Activated naive CD4-positive, alpha-beta T cell treated with anti-CD3 and anti-CD28 coated beads for 36 hours (primary cell): ENCODE data around the gene GPX7. TPM values are rescaled to one million over a fixed set of nuclear protein-coding genes. Genes with fewer than 3 reads are reported as not detected.
A peak's percentile ranks its signal among the peaks of the same experiment; 100 is the strongest.

ENCODE experiments used
- CTCF ChIA-PET: fragments of 350-600 bp; sonication (Branson Sonifier 250); formaldehyde crosslinking; loops from one replicate; lab custom pipeline; 2021; ENCODE audit warnings: antibody characterized with exemption; lab: Charles Lee
- DNase-seq: peaks from one replicate; pipeline ENCODE4 v3.0.0-alpha.2; 2020
- H3K27ac Mint-ChIP-seq: one replicate; pipeline ENCODE4 v1.8.0; 2021; ENCODE audit warnings: mild to moderate bottlenecking, mixed read lengths
- H3K27me3 Mint-ChIP-seq: one replicate; pipeline ENCODE4 v1.8.0; 2021; ENCODE audit warnings: low read depth, mixed read lengths
- H3K36me3 Mint-ChIP-seq: one replicate; pipeline ENCODE4 v1.8.0; 2021; ENCODE audit warnings: low read depth, mixed read lengths
- H3K4me1 Mint-ChIP-seq: one replicate; pipeline ENCODE4 v1.8.0; 2021; ENCODE audit warnings: low read depth, mixed read lengths
- H3K4me3 Mint-ChIP-seq: one replicate; pipeline ENCODE4 v1.8.0; 2021; ENCODE audit warnings: mild to moderate bottlenecking, moderate library complexity, mixed read lengths
- H3K9me3 Mint-ChIP-seq: one replicate; pipeline ENCODE4 v1.8.0; 2021; ENCODE audit warnings: mixed read lengths
- intact Hi-C: fragments of 100-400 bp; cut with micrococcal nuclease; formaldehyde crosslinking; loops from one replicate; pipeline ENCODE4 v1.15.1; 2023
- total RNA-seq, 2 experiments: library from RNA; stranded (reverse); gene quantifications; one replicate each; pipeline ENCODE4 v1.2.3, GENCODE V29; 2021

Gene GPX7
- total RNA-seq, 2 experiments from 2014 or later: 20.4 to 20.6 TPM

GRCh38 chr1:52633291-52633754 lies 31.2 kb downstream of the GPX7 start:
- H3K27me3 Mint-ChIP-seq: no peaks in the 10 kb centered on the region
- H3K4me3 Mint-ChIP-seq: peak overlapping the region; percentile 83
- H3K9me3 Mint-ChIP-seq: no peaks in the 10 kb centered on the region
- H3K4me1 Mint-ChIP-seq: peaks cover 61% of the 10 kb centered on the region
- DNase-seq: peak; percentile 30
- intact Hi-C loops: loop anchor here (1.0 kb wide), 1 partner anchor 31 kb away; the partner anchor contains the start of gene GPX7
- H3K36me3 Mint-ChIP-seq: peaks cover 1% of the 10 kb centered on the region
- peak overlapping the region; percentile 86 for H3K27ac Mint-ChIP-seq
- CTCF ChIA-PET: interaction anchor here (0.9 to 1.4 kb wide), 3 partner anchors 25 to 217 kb away, joined by 3 to 4 read pairs (median 4); no protein-coding TSS in a partner anchor

- Mint-ChIP-seq H3K4me1 (peaks cover 65% of the 10 kb centered on the region), H3K36me3 (peaks cover 1% of the 10 kb centered on the region), H3K27ac (peak overlapping the region; percentile 86), H3K27me3 (no peaks in the 10 kb centered on the region), H3K4me3 (peak overlapping the region; percentile 83), H3K9me3 (no peaks in the 10 kb centered on the region)
- intact Hi-C loops: no loop called here
- peak; percentile 67 for DNase-seq
- CTCF ChIA-PET: interaction anchor here (0.6 to 1.4 kb wide), 2 partner anchors 24 to 149 kb away, joined by 3 to 4 read pairs; no protein-coding TSS in a partner anchor
These were observed 31.9 kb downstream of the GPX7 start for GRCh38 chr1:52634111-52634510.

GRCh38 chr1:52635321-52636089 lies 33.3 kb downstream of the GPX7 start:
- peaks cover 1% of the 10 kb centered on the region for H3K36me3 Mint-ChIP-seq
- CTCF ChIA-PET: interaction anchor here (0.5 to 1.5 kb wide), 4 partner anchors 26 to 310 kb away, joined by 3 to 5 read pairs (median 4); no protein-coding TSS in a partner anchor
- no peaks in the 10 kb centered on the region for H3K9me3 Mint-ChIP-seq
- H3K4me3 Mint-ChIP-seq: peak overlapping the region; percentile 40
- no peak for DNase-seq
- H3K27me3 Mint-ChIP-seq: no peaks in the 10 kb centered on the region
- peak overlapping the region; percentile 86 for H3K27ac Mint-ChIP-seq
- H3K4me1 Mint-ChIP-seq: peaks cover 71% of the 10 kb centered on the region
- intact Hi-C loops: loop anchor here (2.0 kb wide), 2 partner anchors 67 to 211 kb away; no protein-coding TSS in a partner anchor

GRCh38 chr1:52636721-52637695 lies 34.8 kb downstream of the GPX7 start:
- intact Hi-C loops: loop anchor here (1.0 to 2.0 kb wide), 9 partner anchors 22 to 581 kb away; partner anchors contain the start of genes BTF3L4, CC2D1B, ORC1 and PRPF38A
- peaks cover 79% of the 10 kb centered on the region for H3K4me1 Mint-ChIP-seq

GRCh38 chr1:52637946-52638345 lies 35.8 kb downstream of the GPX7 start:
- no peak for DNase-seq
- peaks cover 78% of the 10 kb centered on the region for H3K4me1 Mint-ChIP-seq
- CTCF ChIA-PET: interaction anchor here (0.7 kb wide), 2 partner anchors 32 to 358 kb away, joined by 3 read pairs; no protein-coding TSS in a partner anchor
- H3K9me3 Mint-ChIP-seq: no peaks in the 10 kb centered on the region
- no peaks in the 10 kb centered on the region for H3K27me3 Mint-ChIP-seq
- H3K27ac Mint-ChIP-seq: peak overlapping the region; percentile 98
- H3K36me3 Mint-ChIP-seq: peaks cover 11% of the 10 kb centered on the region
- peak overlapping the region; percentile 73 for H3K4me3 Mint-ChIP-seq
- intact Hi-C loops: loop anchor here (1.0 to 2.0 kb wide), 9 partner anchors 21 to 582 kb away; partner anchors contain the start of genes BTF3L4, CC2D1B, ORC1 and PRPF38A

More at GRCh38 chr1:52636721-52637695, 34.8 kb downstream of the GPX7 start:
- H3K27ac Mint-ChIP-seq: peak overlapping the region; percentile 98
- DNase-seq: peak; percentile 84
- CTCF ChIA-PET: interaction anchor here (0.6 to 0.7 kb wide), 3 partner anchors 8 to 357 kb away, joined by 3 to 4 read pairs (median 3); no protein-coding TSS in a partner anchor
- peaks cover 6% of the 10 kb centered on the region for H3K36me3 Mint-ChIP-seq
- H3K4me3 Mint-ChIP-seq: peak overlapping the region; percentile 73
- H3K9me3 Mint-ChIP-seq: no peaks in the 10 kb centered on the region
- H3K27me3 Mint-ChIP-seq: no peaks in the 10 kb centered on the region

- Mint-ChIP-seq H3K27ac (no peak overlapping the region), H3K36me3 (peaks cover 17% of the 10 kb centered on the region), H3K9me3 (no peaks in the 10 kb centered on the region), H3K4me3 (no peak overlapping the region), H3K4me1 (peaks cover 56% of the 10 kb centered on the region), H3K27me3 (no peaks in the 10 kb centered on the region)
- DNase-seq: no peak
- intact Hi-C loops: no loop called here
- CTCF ChIA-PET: no interaction called here
These were observed 38.5 kb downstream of the GPX7 start for GRCh38 chr1:52640697-52641096.

- no peak overlapping the region for H3K4me3 Mint-ChIP-seq
- intact Hi-C loops: no loop called here
- peak overlapping the region; percentile 64 for H3K27ac Mint-ChIP-seq
- no peak for DNase-seq
- peaks cover 17% of the 10 kb centered on the region for H3K36me3 Mint-ChIP-seq
- peaks cover 53% of the 10 kb centered on the region for H3K4me1 Mint-ChIP-seq
- CTCF ChIA-PET: no interaction called here
- H3K27me3 Mint-ChIP-seq: no peaks in the 10 kb centered on the region
- no peaks in the 10 kb centered on the region for H3K9me3 Mint-ChIP-seq
These were observed 39.1 kb downstream of the GPX7 start for GRCh38 chr1:52641307-52641706.

- peaks cover 21% of the 10 kb centered on the region for H3K4me1 Mint-ChIP-seq
- H3K36me3 Mint-ChIP-seq: peaks cover 20% of the 10 kb centered on the region
- H3K9me3 Mint-ChIP-seq: no peaks in the 10 kb centered on the region
- intact Hi-C loops: no loop called here
- no peak overlapping the region for H3K4me3 Mint-ChIP-seq
- no peak overlapping the region for H3K27ac Mint-ChIP-seq
- no peaks in the 10 kb centered on the region for H3K27me3 Mint-ChIP-seq
- CTCF ChIA-PET: no interaction called here
- DNase-seq: no peak
These were observed 43.1 kb downstream of the GPX7 start for GRCh38 chr1:52645261-52645660.

GRCh38 chr1:52651904-52652303 lies 49.7 kb downstream of the GPX7 start:
- CTCF ChIA-PET: interaction anchor here (0.7 to 1.2 kb wide), 2 partner anchors 8 to 248 kb away, joined by 3 read pairs; partner anchors contain the start of genes ORC1 and PRPF38A
- Mint-ChIP-seq H3K4me3 (no peak overlapping the region), H3K36me3 (peaks cover 11% of the 10 kb centered on the region), H3K9me3 (no peaks in the 10 kb centered on the region), H3K4me1 (peaks cover 4% of the 10 kb centered on the region), H3K27me3 (no peaks in the 10 kb centered on the region), H3K27ac (no peak overlapping the region)
- intact Hi-C loops: no loop called here
- no peak for DNase-seq

GRCh38 chr1:52653207-52653849 lies 51.2 kb downstream of the GPX7 start:
- no peak overlapping the region for H3K27ac Mint-ChIP-seq
- no peak overlapping the region for H3K4me3 Mint-ChIP-seq
- intact Hi-C loops: no loop called here
- DNase-seq: no peak
- H3K4me1 Mint-ChIP-seq: peaks cover 4% of the 10 kb centered on the region
- H3K27me3 Mint-ChIP-seq: no peaks in the 10 kb centered on the region
- CTCF ChIA-PET: interaction anchor here (1.0 to 1.2 kb wide), 2 partner anchors 33 to 249 kb away, joined by 3 read pairs; partner anchors contain the start of genes ORC1 and PRPF38A
- peaks cover 11% of the 10 kb centered on the region for H3K36me3 Mint-ChIP-seq
- no peaks in the 10 kb centered on the region for H3K9me3 Mint-ChIP-seq

- intact Hi-C loops: no loop called here
- no peak overlapping the region for H3K4me3 Mint-ChIP-seq
- no peaks in the 10 kb centered on the region for H3K27me3 Mint-ChIP-seq
- no peak for DNase-seq
- H3K9me3 Mint-ChIP-seq: no peaks in the 10 kb centered on the region
- H3K36me3 Mint-ChIP-seq: peaks cover 8% of the 10 kb centered on the region
- H3K27ac Mint-ChIP-seq: no peak overlapping the region
- CTCF ChIA-PET: interaction anchor here (1.0 kb wide), 1 partner anchor 32 kb away, joined by 3 read pairs; no protein-coding TSS in a partner anchor
- peaks cover 10% of the 10 kb centered on the region for H3K4me1 Mint-ChIP-seq
These were observed 51.9 kb downstream of the GPX7 start for GRCh38 chr1:52654063-52654462.
